Hepatocyte (in vitro differentiated cells): ENCODE measurements around the gene ADAMTS14. TPM values are rescaled to one million over a fixed set of nuclear protein-coding genes. Genes with fewer than 3 reads are reported as not detected.

ENCODE experiments used
- DNase-seq: peaks from one replicate; pipeline ENCODE4 v3.0.0-alpha.2; 2016; ENCODE audit warnings: low spot score
- H2AFZ ChIP-seq: fragments of 200-600 bp; sonication (generic); 2 replicates; pipeline ENCODE4 v1.6.0; 2016; ENCODE audit warnings: antibody characterized with exemption, mild to moderate bottlenecking
- H3K27ac ChIP-seq: fragments of 200-600 bp; sonication (generic); 2 replicates; pipeline ENCODE4 v1.5.1; 2016; ENCODE audit warnings: mild to moderate bottlenecking
- H3K27me3 ChIP-seq: fragments of 200-600 bp; sonication (generic); 2 replicates; pipeline ENCODE4 v1.6.1; 2016
- H3K36me3 ChIP-seq: fragments of 200-600 bp; sonication (generic); replicated peaks from 2 replicates; pipeline ENCODE4 v1.5.1; 2016; ENCODE audit warnings: low read depth; ENCODE audit not compliant: insufficient read depth
- H3K4me1 ChIP-seq: fragments of 200-600 bp; sonication (generic); 2 replicates; pipeline ENCODE4 v1.5.1; 2016; ENCODE audit warnings: mild to moderate bottlenecking, moderate library complexity; ENCODE audit not compliant: insufficient read depth
- H3K4me2 ChIP-seq: fragments of 200-600 bp; sonication (generic); 2 replicates; pipeline ENCODE4 v1.6.0; 2016
- H3K4me3 ChIP-seq: fragments of 200-600 bp; sonication (generic); 2 replicates; pipeline ENCODE4 v1.5.1; 2016; ENCODE audit warnings: mild to moderate bottlenecking
- H3K79me2 ChIP-seq: fragments of 200-600 bp; sonication (generic); 2 replicates; pipeline ENCODE4 v1.6.0; 2017; ENCODE audit warnings: mild to moderate bottlenecking
- H3K9me2 ChIP-seq: fragments of 200-600 bp; sonication (generic); replicated peaks from 2 replicates; pipeline ENCODE4 v1.6.0; 2017; ENCODE audit warnings: mild to moderate bottlenecking; ENCODE audit not compliant: insufficient read depth
- H3K9me3 ChIP-seq: fragments of 200-600 bp; sonication (generic); 2 replicates; pipeline ENCODE4 v1.5.1; 2016; ENCODE audit warnings: low read depth, mild to moderate bottlenecking
- H4K20me1 ChIP-seq: fragments of 200-600 bp; sonication (generic); 2 replicates; pipeline ENCODE4 v1.6.0; 2016; ENCODE audit warnings: mild to moderate bottlenecking; ENCODE audit not compliant: insufficient read depth, poor library complexity, severe bottlenecking
- EZH2 ChIP-seq: fragments of 200-600 bp; sonication (generic); IDR thresholded peaks from 2 replicates; pipeline ENCODE4 v1.6.1; 2016; ENCODE audit warnings: antibody characterized with exemption, mild to moderate bottlenecking, borderline replicate concordance
- EZH2phosphoT487 ChIP-seq: fragments of 200-600 bp; sonication (generic); IDR thresholded peaks from one replicate; pipeline ENCODE4 v1.6.1; 2018; ENCODE audit warnings: antibody characterized with exemption, mild to moderate bottlenecking, low read depth, moderate library complexity; ENCODE audit not compliant: unreplicated experiment, severe bottlenecking
- WGBS: methylation state at CpG from one replicate; pipeline ENCODE4 v1.1.6; 2016; ENCODE audit warnings: low lambda C conversion rate; ENCODE audit errors: missing lambda C conversion rate; 5-methylcytosine and 5-hydroxymethylcytosine counted together
- polyA plus RNA-seq: library from polyadenylated mRNA; unstranded; fragments of >200 nt; fragmentation: Nextera tagmentation; extraction: Ambion mirVana; gene quantifications from 2 replicates; pipeline ENCODE4 v1.2.1, GENCODE V29; 2016
- total RNA-seq: library from RNA; depleted of rRNA; stranded (reverse); fragments of >200 nt; gene quantifications from 2 replicates; pipeline ENCODE4 v1.2.3, GENCODE V29; 2014
- TF ChIP-seq, protein P1 (sequence below): fragments of 200-600 bp; sonication (generic); IDR thresholded peaks from 2 replicates; pipeline ENCODE4 v1.5.1; 2016; ENCODE audit warnings: antibody characterized with exemption, mild to moderate bottlenecking; ENCODE audit not compliant: poor library complexity

Gene ADAMTS14
- total and polyA plus RNA-seq, 2 experiments from 2014 or later, result 0.87 to 2.1 TPM

DNA sequence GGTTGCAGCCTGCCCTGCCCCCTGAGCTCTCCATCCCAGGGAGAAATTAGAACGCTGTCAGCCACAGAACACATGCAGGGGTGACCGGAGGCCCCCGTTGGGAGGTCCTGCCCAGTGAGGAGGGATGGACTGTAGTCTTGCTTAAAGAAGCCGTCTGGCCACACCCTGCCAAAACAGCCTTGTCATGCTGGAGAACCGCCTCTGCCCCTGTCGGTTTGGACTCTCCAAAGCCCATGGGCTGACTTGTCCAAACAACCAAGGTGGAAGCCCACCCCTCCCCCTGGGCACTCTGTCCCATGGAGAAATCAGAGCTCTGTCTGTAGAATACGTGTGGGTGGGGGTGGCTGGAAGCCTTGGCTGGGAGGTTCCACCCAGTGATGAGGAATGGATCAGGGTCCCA, 125.5 kb downstream of the ADAMTS14 start:
- Histone ChIP-seq H3K4me3 (no peak overlapping the region), H3K9me3 (no peaks in the 10 kb centered on the region), H3K36me3 (no peaks in the 10 kb centered on the region), H3K4me2 (no peak overlapping the region), H3K4me1 (no peaks in the 10 kb centered on the region), H4K20me1 (no peaks in the 10 kb centered on the region), H3K9me2 (no peaks in the 10 kb centered on the region), H3K27ac (no peak overlapping the region), H2AFZ (no peak overlapping the region), H3K79me2 (no peaks in the 10 kb centered on the region), H3K27me3 (no peaks in the 10 kb centered on the region)
- 91% methylated on average over 7 of the region's 7 CpGs for WGBS
- no peak for DNase-seq
- TF ChIP-seq EZH2phosphoT487 (no peak), EZH2 (no peak)
- TF ChIP-seq, protein P1, sequence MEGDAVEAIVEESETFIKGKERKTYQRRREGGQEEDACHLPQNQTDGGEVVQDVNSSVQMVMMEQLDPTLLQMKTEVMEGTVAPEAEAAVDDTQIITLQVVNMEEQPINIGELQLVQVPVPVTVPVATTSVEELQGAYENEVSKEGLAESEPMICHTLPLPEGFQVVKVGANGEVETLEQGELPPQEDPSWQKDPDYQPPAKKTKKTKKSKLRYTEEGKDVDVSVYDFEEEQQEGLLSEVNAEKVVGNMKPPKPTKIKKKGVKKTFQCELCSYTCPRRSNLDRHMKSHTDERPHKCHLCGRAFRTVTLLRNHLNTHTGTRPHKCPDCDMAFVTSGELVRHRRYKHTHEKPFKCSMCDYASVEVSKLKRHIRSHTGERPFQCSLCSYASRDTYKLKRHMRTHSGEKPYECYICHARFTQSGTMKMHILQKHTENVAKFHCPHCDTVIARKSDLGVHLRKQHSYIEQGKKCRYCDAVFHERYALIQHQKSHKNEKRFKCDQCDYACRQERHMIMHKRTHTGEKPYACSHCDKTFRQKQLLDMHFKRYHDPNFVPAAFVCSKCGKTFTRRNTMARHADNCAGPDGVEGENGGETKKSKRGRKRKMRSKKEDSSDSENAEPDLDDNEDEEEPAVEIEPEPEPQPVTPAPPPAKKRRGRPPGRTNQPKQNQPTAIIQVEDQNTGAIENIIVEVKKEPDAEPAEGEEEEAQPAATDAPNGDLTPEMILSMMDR, result no peak

DNA sequence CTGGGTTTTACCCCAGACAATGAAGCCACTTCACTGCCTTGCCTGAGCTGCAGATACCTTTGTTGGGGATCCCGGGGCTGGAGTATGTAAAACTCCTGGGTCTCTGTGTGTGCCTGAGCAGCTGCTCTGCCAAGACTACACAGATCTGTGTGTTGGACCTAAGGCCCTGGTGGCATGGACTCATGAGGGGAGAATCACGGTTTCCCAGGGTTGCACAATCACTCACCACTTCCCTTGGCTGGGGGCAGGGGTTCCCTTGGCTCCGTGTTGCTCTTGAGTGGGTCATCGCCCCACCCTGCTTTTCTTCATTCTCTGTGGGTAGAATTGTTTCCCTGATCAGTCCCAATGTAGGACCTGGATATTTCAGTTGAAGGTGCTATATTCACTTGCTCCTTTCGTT, 126.8 kb downstream of the ADAMTS14 start:
- no peak for DNase-seq
- TF ChIP-seq EZH2 (no peak), EZH2phosphoT487 (no peak)
- TF ChIP-seq, protein P1, result no peak
- WGBS, result 92% methylated on average over 5 of the region's 5 CpGs

GRCh38 chr10:70801854-70802253, 129.5 kb downstream of the ADAMTS14 start:
- Histone ChIP-seq H3K36me3 (no peaks in the 10 kb centered on the region), H3K79me2 (no peaks in the 10 kb centered on the region), H3K4me1 (no peaks in the 10 kb centered on the region), H3K4me2 (no peak overlapping the region), H3K9me2 (no peaks in the 10 kb centered on the region), H4K20me1 (no peaks in the 10 kb centered on the region), H3K27ac (no peak overlapping the region), H3K9me3 (no peaks in the 10 kb centered on the region), H2AFZ (no peak overlapping the region), H3K4me3 (no peak overlapping the region), H3K27me3 (no peaks in the 10 kb centered on the region)
- DNase-seq, result no peak
- 96% methylated on average over 1 of the region's 1 CpG for WGBS
- TF ChIP-seq EZH2, result no peak
- no peak for TF ChIP-seq EZH2phosphoT487
- TF ChIP-seq, protein P1, result no peak

More for the DNA sequence above, 126.8 kb downstream of the ADAMTS14 start:
- no peaks in the 10 kb centered on the region for H3K36me3 ChIP-seq
- H3K27ac ChIP-seq, result no peak overlapping the region
- H3K4me3 ChIP-seq, result no peak overlapping the region
- H3K4me2 ChIP-seq, result no peak overlapping the region
- H3K4me1 ChIP-seq, result no peaks in the 10 kb centered on the region
- no peak overlapping the region for H2AFZ ChIP-seq
- H3K9me2 ChIP-seq, result no peaks in the 10 kb centered on the region
- H3K9me3 ChIP-seq, result no peaks in the 10 kb centered on the region
- no peaks in the 10 kb centered on the region for H3K79me2 ChIP-seq
- H3K27me3 ChIP-seq, result no peaks in the 10 kb centered on the region
- H4K20me1 ChIP-seq, result no peaks in the 10 kb centered on the region
